Testis (tissue), 3 donors: Measurements from ENCODE around the gene CLIP3. TPM values are rescaled to one million over a fixed set of nuclear protein-coding genes. Genes with fewer than 3 reads are reported as not detected.

Source experiments
- DNase-seq: peaks from one replicate; pipeline ENCODE4 v3.0.0-alpha.2; 2019
- H3K27ac ChIP-seq, 2 donors: fragments of 200-600 bp; sonication (generic); one replicate each; pipeline ENCODE4 v1.5.1; 2019
- H3K27me3 ChIP-seq: fragments of 200-600 bp; sonication (generic); one replicate; pipeline ENCODE4 v1.5.1; 2019
- H3K36me3 ChIP-seq: fragments of 200-600 bp; sonication (generic); one replicate; pipeline ENCODE4 v1.5.1; 2017; ENCODE audit warnings: low read depth; ENCODE audit errors: missing control alignments
- H3K4me1 ChIP-seq: fragments of 200-600 bp; sonication (generic); one replicate; pipeline ENCODE4 v1.5.1; 2019
- H3K4me3 ChIP-seq, 2 donors: fragments of 200-600 bp; sonication (generic); one replicate each; pipeline ENCODE4 v1.5.1; 2017 to 2019
- H3K9me3 ChIP-seq: fragments of 200-600 bp; sonication (generic); one replicate; pipeline ENCODE4 v1.5.1; 2017
- CTCF ChIP-seq, 3 experiments: fragments of 450-650 bp in 2 of 3; fragments of 200-600 bp in 1 of 3; sonication (generic) in 1 of 3; IDR thresholded peaks; one replicate each; pipeline ENCODE4 v1.5.1; 2016 to 2019; ENCODE audit warnings: antibody characterized with exemption in 3 of 3, mild to moderate bottlenecking in 2 of 3, moderate library complexity in 1 of 3
- POLR2A ChIP-seq: fragments of 450-650 bp; IDR thresholded peaks from one replicate; pipeline ENCODE4 v1.6.1; 2017; ENCODE audit warnings: antibody characterized with exemption, mild to moderate bottlenecking, moderate library complexity
- WGBS, 2 donors: methylation state at CpG; one replicate each; pipeline ENCODE4 v1.1.5; 2018; 5-methylcytosine and 5-hydroxymethylcytosine counted together
- intact Hi-C: fragments of 100-400 bp; cut with DNase I; formaldehyde crosslinking; loops from one replicate; pipeline ENCODE4 v1.15.1; 2023; ENCODE audit warnings: low total_unique reads
- polyA plus RNA-seq: library from polyadenylated mRNA; stranded (reverse); fragments of 350-450 nt; fragmentation: Illumina TruSeq; extraction: RNeasy Lipid Tissue Mini Kit (QIAGEN cat#74804); gene quantifications from one replicate; pipeline ENCODE4 v1.2.3, GENCODE V29; 2014; ENCODE audit warnings: low read depth, low replicate concordance; ENCODE audit not compliant: insufficient read depth
- total RNA-seq, 2 donors: library from RNA; depleted of rRNA; stranded (reverse); fragments of >200 nt; gene quantifications; one replicate each; pipeline ENCODE4 v1.2.3, GENCODE V29; 2016

Gene CLIP3
- total and polyA plus RNA-seq, 3 donors from 2014 or later = 18.2 to 24.2 (median 20.7) TPM

- Histone ChIP-seq H3K27me3 (no peaks in the 10 kb centered on the region), H3K36me3 (no peaks in the 10 kb centered on the region), H3K4me3 (no peak overlapping the region), H3K4me1 (no peaks in the 10 kb centered on the region), H3K9me3 (no peaks in the 10 kb centered on the region), H3K27ac (no peak overlapping the region)
- intact Hi-C loops = no loop called here
- TF ChIP-seq POLR2A (no peak), CTCF (IDR thresholded peaks at IDR 0.05) (no peak)
- no peak for DNase-seq
- 100% methylated on average over 2 of the region's 2 CpGs for WGBS, 2 donors
Observed at GRCh38 chr19:36061367-36061766, 28.7 kb upstream of the CLIP3 start.

GRCh38 chr19:36060430-36060829 is 27.8 kb upstream of the CLIP3 start:
- Histone ChIP-seq H3K4me3 (no peak overlapping the region), H3K27me3 (no peaks in the 10 kb centered on the region), H3K36me3 (no peaks in the 10 kb centered on the region), H3K9me3 (no peaks in the 10 kb centered on the region), H3K27ac (no peak overlapping the region), H3K4me1 (peaks cover 5% of the 10 kb centered on the region)
- intact Hi-C loops = no loop called here
- peak; percentile 74 for DNase-seq
- 76 to 82% methylated on average over 4 of the region's 4 CpGs for WGBS, 2 donors
- TF ChIP-seq CTCF (IDR thresholded peaks at IDR 0.05) (peak; percentile 18 to 32 (median 18)), POLR2A (no peak)

- 88% methylated on average over 6 of the region's 6 CpGs for WGBS, 2 donors
- no peak for TF ChIP-seq POLR2A
- no peak for TF ChIP-seq CTCF (IDR thresholded peaks at IDR 0.05)
- Histone ChIP-seq H3K9me3 (no peaks in the 10 kb centered on the region), H3K27ac (no peak overlapping the region), H3K4me1 (peaks cover 10% of the 10 kb centered on the region), H3K36me3 (no peaks in the 10 kb centered on the region), H3K27me3 (no peaks in the 10 kb centered on the region), H3K4me3 (no peak overlapping the region)
- intact Hi-C loops = loop anchor here (10.0 kb wide), 1 partner anchor 715 kb away; the partner anchor contains the start of gene ZNF850
- no peak for DNase-seq
Observed at GRCh38 chr19:36059180-36059910, 26.7 kb upstream of the CLIP3 start.

GRCh38 chr19:36058481-36059179 is 26.0 kb upstream of the CLIP3 start:
- Histone ChIP-seq H3K4me1 (peaks cover 10% of the 10 kb centered on the region), H3K4me3 (no peak overlapping the region), H3K27me3 (no peaks in the 10 kb centered on the region), H3K9me3 (no peaks in the 10 kb centered on the region), H3K27ac (no peak overlapping the region), H3K36me3 (no peaks in the 10 kb centered on the region)
- WGBS, 2 donors = 87 to 91% methylated on average over 11 to 12 of the region's 12 CpGs
- TF ChIP-seq POLR2A (no peak), CTCF (IDR thresholded peaks at IDR 0.05) (no peak)
- intact Hi-C loops = loop anchor here (10.0 kb wide), 1 partner anchor 716 kb away; the partner anchor contains the start of gene ZNF850
- no peak for DNase-seq
